Right cardiac atrium (tissue), 5 donors: ENCODE measurements around the gene LRTM1. TPM values are rescaled to one million over a fixed set of nuclear protein-coding genes. Genes with fewer than 3 reads are reported as not detected.

Experiments used
- ATAC-seq, 2 donors: fragments of 200-7000 bp; cut with Tn5 transposase; one replicate each; pipeline versions ENCODE4 v1.8.0 to v1.9.1; 2020; ENCODE audit warnings: moderate library complexity in 2 of 2, mild to moderate bottlenecking in 1 of 2
- DNase-seq, 3 donors: peaks; one replicate each; pipeline ENCODE4 v3.0.0-alpha.2; 2020
- H3K27ac ChIP-seq: one replicate; pipeline ENCODE4 v1.5.1; 2013; ENCODE audit warnings: mild to moderate bottlenecking, low read length, control low read depth, moderate library complexity
- H3K27me3 ChIP-seq: one replicate; pipeline ENCODE4 v1.6.1; 2013; ENCODE audit not compliant: control insufficient read depth, insufficient read depth
- H3K4me1 ChIP-seq: one replicate; pipeline ENCODE4 v1.6.1; 2013; ENCODE audit warnings: low read length; ENCODE audit not compliant: control insufficient read depth, insufficient read depth
- H3K4me3 ChIP-seq: one replicate; pipeline ENCODE4 v1.5.1; 2013; ENCODE audit warnings: low read length, control low read depth
- H3K9me3 ChIP-seq: one replicate; pipeline ENCODE4 v1.6.1; 2013; ENCODE audit warnings: low read length; ENCODE audit not compliant: control insufficient read depth
- WGBS: extraction: QIAGEN DNeasy Blood & Tissue Kit; methylation state at CpG from one replicate; pipeline ENCODE4 v1.1.7; 2013; 5-methylcytosine and 5-hydroxymethylcytosine counted together
- intact Hi-C, 4 donors: fragments of 100-400 bp; cut with DNase I; formaldehyde crosslinking; loops; one replicate each; pipeline versions ENCODE4 v1.11.0 to v1.14.0; 2022 to 2023
- polyA plus RNA-seq: library from polyadenylated mRNA; stranded (reverse); fragments of 200-250 nt; gene quantifications from one replicate; pipeline ENCODE4 v1.2.3, GENCODE V29; 2013
- total RNA-seq, 4 donors: library from RNA; stranded (reverse); fragmentation: NEBNext Ultra II Directional; extraction: Animal tissue kit (Norgen Biotek cat#: 25700); gene quantifications; one replicate each; pipeline ENCODE4 v1.2.1, GENCODE V29; 2021
- donor health status: healthy with polysubstance abuse.
- donor health status: DM: no; HTN: yes; CAD: no.
- donor health status: DM: no; HTN: no; CAD: no.
- donor health status: DM: no; HTN: yes; CAD: no; lungs with severe emphysema.
- donor health status: DM: yes; HTN: yes; CAD: no.

The LRTM1 gene
- total and polyA plus RNA-seq, 5 donors, result not detected

- Histone ChIP-seq H3K9me3 (no peaks in the 10 kb centered on the region), H3K27me3 (no peaks in the 10 kb centered on the region), H3K4me3 (no peak overlapping the region), H3K27ac (no peak overlapping the region), H3K4me1 (no peaks in the 10 kb centered on the region)
- no peak for DNase-seq
- no peak for ATAC-seq
- intact Hi-C loops, result no loop called here
- 53% methylated on average over 2 of the region's 2 CpGs for WGBS
These were observed 13.7 kb downstream of the LRTM1 start for GRCh38 chr3:54914180-54914579.

GRCh38 chr3:54909191-54909590 lies 18.7 kb downstream of the LRTM1 start:
- DNase-seq (no peak), ATAC-seq (no peak)
- Histone ChIP-seq H3K27me3 (no peaks in the 10 kb centered on the region), H3K4me3 (no peak overlapping the region), H3K9me3 (no peaks in the 10 kb centered on the region), H3K4me1 (no peaks in the 10 kb centered on the region), H3K27ac (no peak overlapping the region)
- intact Hi-C loops, result no loop called here
- 91% methylated on average over 2 of the region's 2 CpGs for WGBS

GRCh38 chr3:54906763-54907162 lies 21.1 kb downstream of the LRTM1 start:
- H3K9me3 ChIP-seq, result no peaks in the 10 kb centered on the region
- no peaks in the 10 kb centered on the region for H3K4me1 ChIP-seq
- no peak overlapping the region for H3K27ac ChIP-seq
- WGBS, result 82% methylated on average over 2 of the region's 2 CpGs
- H3K27me3 ChIP-seq, result no peaks in the 10 kb centered on the region
- ATAC-seq (peak in 1 of 2 donors; percentile 56), DNase-seq (no peak)
- H3K4me3 ChIP-seq, result no peak overlapping the region
- intact Hi-C loops, result no loop called here

GRCh38 chr3:54905920-54906319 lies 21.9 kb downstream of the LRTM1 start:
- intact Hi-C loops, result no loop called here
- H3K4me1 ChIP-seq, result no peaks in the 10 kb centered on the region
- H3K27ac ChIP-seq, result no peak overlapping the region

GRCh38 chr3:54905261-54905888 lies 22.5 kb downstream of the LRTM1 start:
- Histone ChIP-seq H3K9me3 (no peaks in the 10 kb centered on the region), H3K4me1 (no peaks in the 10 kb centered on the region), H3K4me3 (no peak overlapping the region), H3K27ac (no peak overlapping the region), H3K27me3 (no peaks in the 10 kb centered on the region)
- intact Hi-C loops, result no loop called here
- ATAC-seq, result no peak
- 84% methylated on average over 2 of the region's 2 CpGs for WGBS
- no peak for DNase-seq

More at GRCh38 chr3:54905920-54906319, 21.9 kb downstream of the LRTM1 start:
- no peak overlapping the region for H3K4me3 ChIP-seq
- ATAC-seq (no peak), DNase-seq (no peak)
- H3K9me3 ChIP-seq, result no peaks in the 10 kb centered on the region
- H3K27me3 ChIP-seq, result no peaks in the 10 kb centered on the region
- WGBS, result 82% methylated on average over 3 of the region's 3 CpGs

- Histone ChIP-seq H3K4me1 (no peaks in the 10 kb centered on the region), H3K9me3 (no peaks in the 10 kb centered on the region), H3K27me3 (no peaks in the 10 kb centered on the region), H3K4me3 (no peak overlapping the region), H3K27ac (peak overlapping the region; percentile 3)
- intact Hi-C loops, result no loop called here
- WGBS, result 80% methylated on average over 4 of the region's 4 CpGs
- ATAC-seq, result no peak
- DNase-seq, result no peak
These were observed 25.8 kb downstream of the LRTM1 start for GRCh38 chr3:54901906-54902685.

GRCh38 chr3:54900838-54901591 lies 26.8 kb downstream of the LRTM1 start:
- peak overlapping the region; percentile 16 for H3K27ac ChIP-seq
- no peaks in the 10 kb centered on the region for H3K9me3 ChIP-seq
- DNase-seq (no peak), ATAC-seq (peak; percentile 35 to 87)
- no peak overlapping the region for H3K4me3 ChIP-seq
- no peaks in the 10 kb centered on the region for H3K27me3 ChIP-seq
- WGBS, result 51% methylated on average over 8 of the region's 8 CpGs
- intact Hi-C loops, result no loop called here
- H3K4me1 ChIP-seq, result no peaks in the 10 kb centered on the region

GRCh38 chr3:54899273-54899672 lies 28.6 kb downstream of the LRTM1 start:
- no peaks in the 10 kb centered on the region for H3K9me3 ChIP-seq
- no peak for DNase-seq
- intact Hi-C loops, result no loop called here
- no peaks in the 10 kb centered on the region for H3K27me3 ChIP-seq
- no peak overlapping the region for H3K27ac ChIP-seq
- 80% methylated on average over 6 of the region's 6 CpGs for WGBS
- H3K4me1 ChIP-seq, result no peaks in the 10 kb centered on the region
- H3K4me3 ChIP-seq, result no peak overlapping the region
- ATAC-seq, result no peak

- intact Hi-C loops, result no loop called here
- WGBS, result 62% methylated on average over 3 of the region's 3 CpGs
- no peak for ATAC-seq
- no peaks in the 10 kb centered on the region for H3K27me3 ChIP-seq
- H3K27ac ChIP-seq, result no peak overlapping the region
- no peak for DNase-seq
- H3K9me3 ChIP-seq, result no peaks in the 10 kb centered on the region
- H3K4me1 ChIP-seq, result no peaks in the 10 kb centered on the region
- no peak overlapping the region for H3K4me3 ChIP-seq
These were observed 30.7 kb downstream of the LRTM1 start for GRCh38 chr3:54897028-54897711.

GRCh38 chr3:54895613-54896012 lies 32.2 kb downstream of the LRTM1 start:
- intact Hi-C loops, result no loop called here
- Histone ChIP-seq H3K9me3 (no peaks in the 10 kb centered on the region), H3K4me3 (no peak overlapping the region), H3K27me3 (no peaks in the 10 kb centered on the region), H3K4me1 (peaks cover 2% of the 10 kb centered on the region), H3K27ac (no peak overlapping the region)
- 92% methylated on average over 4 of the region's 4 CpGs for WGBS
- ATAC-seq, result no peak
- DNase-seq, result no peak

GRCh38 chr3:54892168-54892567 lies 35.7 kb downstream of the LRTM1 start:
- ATAC-seq (no peak), DNase-seq (no peak)
- H3K27me3 ChIP-seq, result no peaks in the 10 kb centered on the region
- 95% methylated on average over 2 of the region's 2 CpGs for WGBS
- H3K4me1 ChIP-seq, result peaks cover 2% of the 10 kb centered on the region
- H3K4me3 ChIP-seq, result no peak overlapping the region
- H3K27ac ChIP-seq, result no peak overlapping the region
- H3K9me3 ChIP-seq, result no peaks in the 10 kb centered on the region
- intact Hi-C loops, result no loop called here
